Ovary (tissue), 3 donors: ENCODE measurements around the gene KRTAP9-9.

Experiments used
- CTCF ChIP-seq, 3 donors: fragments of 450-650 bp in 2 of 3; fragments of 200-600 bp in 1 of 3; IDR thresholded peaks; one replicate each; pipeline versions ENCODE4 v1.5.1 to v1.8.0; 2016 to 2022; ENCODE audit warnings: antibody characterized with exemption in 3 of 3, mild to moderate bottlenecking in 1 of 3
- EP300 ChIP-seq: sonication (generic); formaldehyde crosslinking; IDR thresholded peaks from one replicate; pipeline ENCODE4 v1.6.1; 2017; ENCODE audit warnings: antibody characterized with exemption
- POLR2A ChIP-seq: fragments of 450-650 bp; IDR thresholded peaks from one replicate; pipeline ENCODE4 v1.6.1; 2017; ENCODE audit warnings: antibody characterized with exemption, mild to moderate bottlenecking, moderate library complexity
- donor health status: DM: no; HTN: no; CAD: no.

GRCh38 chr17:41264599-41264998 is 9.4 kb downstream of the KRTAP9-9 start:
- no peak for TF ChIP-seq CTCF (IDR thresholded peaks at IDR 0.05)
- no peak for TF ChIP-seq POLR2A
- no peak for TF ChIP-seq EP300
